ENCODE data around the gene TGFBR3L.
A peak's percentile ranks its signal among the peaks of the same experiment; 100 is the strongest.

TGFBR3L gene

DNA sequence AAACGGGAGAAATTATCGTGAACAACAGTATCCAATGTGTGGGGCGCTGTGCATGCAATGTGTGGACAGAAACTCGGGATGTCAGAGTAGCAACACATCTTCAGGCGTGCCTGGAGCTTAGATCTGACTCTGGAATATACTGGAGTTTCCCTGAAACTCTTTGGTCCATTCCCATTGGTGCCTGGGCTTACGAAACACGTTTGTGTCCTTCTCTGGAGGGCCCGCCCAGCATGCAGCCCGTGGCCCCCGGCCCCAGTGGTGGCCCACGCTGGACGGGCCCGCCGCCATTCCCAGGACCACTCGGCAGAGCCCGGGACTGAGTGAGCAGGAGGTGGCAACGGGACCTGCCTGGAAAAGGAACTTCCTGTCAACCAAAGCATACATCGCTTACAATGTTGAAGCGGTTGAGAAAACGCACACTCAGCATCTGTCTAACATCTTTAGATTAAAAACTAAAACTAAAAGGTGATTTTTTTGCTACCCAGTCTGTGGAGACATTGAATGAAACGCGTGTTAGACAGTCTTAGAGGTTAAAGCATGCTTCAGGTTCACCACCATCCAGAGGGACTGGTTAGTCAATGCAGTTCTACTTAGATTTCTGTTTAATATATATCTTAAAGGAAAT, 48.1 kb downstream of the TGFBR3L start:
- ATAC-seq (no peak), DNase-seq (ENCODE audit: low spot score in 2 of 2) (no peak)
- Mint-ChIP-seq H3K36me3 (peaks cover 87% of the 10 kb centered on the region), H3K4me3 (no peak overlapping the region), H3K9me3 (no peaks in the 10 kb centered on the region), H3K27ac (no peak overlapping the region), H3K4me1 (no peaks in the 10 kb centered on the region)

DNA sequence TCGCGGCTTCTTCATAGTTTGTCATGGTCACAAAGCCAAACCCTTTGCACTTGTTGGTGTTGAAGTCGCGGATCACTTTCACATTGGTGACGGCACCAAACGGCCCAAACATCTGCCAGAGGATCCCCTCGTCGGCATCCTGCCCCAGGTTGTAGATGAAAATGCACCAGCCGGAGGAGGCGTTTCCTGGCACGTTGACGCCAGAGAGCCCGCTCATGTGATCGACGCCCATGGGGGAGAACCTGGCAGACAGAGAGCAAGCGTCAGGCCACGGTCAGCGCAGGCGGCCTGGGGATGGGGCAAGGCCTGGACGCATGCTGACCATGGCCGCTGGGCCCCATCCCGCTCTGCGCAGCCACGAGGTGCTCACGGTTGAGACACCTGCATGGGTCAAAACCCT, 48.9 kb downstream of the TGFBR3L start:
- Mint-ChIP-seq H3K4me1 (peaks cover 5% of the 10 kb centered on the region), H3K27ac (no peak overlapping the region), H3K36me3 (peaks cover 91% of the 10 kb centered on the region), H3K4me3 (no peak overlapping the region), H3K9me3 (no peaks in the 10 kb centered on the region)
- no peak for ATAC-seq
- DNase-seq (ENCODE audit: low spot score in 2 of 2) = no peak

DNA sequence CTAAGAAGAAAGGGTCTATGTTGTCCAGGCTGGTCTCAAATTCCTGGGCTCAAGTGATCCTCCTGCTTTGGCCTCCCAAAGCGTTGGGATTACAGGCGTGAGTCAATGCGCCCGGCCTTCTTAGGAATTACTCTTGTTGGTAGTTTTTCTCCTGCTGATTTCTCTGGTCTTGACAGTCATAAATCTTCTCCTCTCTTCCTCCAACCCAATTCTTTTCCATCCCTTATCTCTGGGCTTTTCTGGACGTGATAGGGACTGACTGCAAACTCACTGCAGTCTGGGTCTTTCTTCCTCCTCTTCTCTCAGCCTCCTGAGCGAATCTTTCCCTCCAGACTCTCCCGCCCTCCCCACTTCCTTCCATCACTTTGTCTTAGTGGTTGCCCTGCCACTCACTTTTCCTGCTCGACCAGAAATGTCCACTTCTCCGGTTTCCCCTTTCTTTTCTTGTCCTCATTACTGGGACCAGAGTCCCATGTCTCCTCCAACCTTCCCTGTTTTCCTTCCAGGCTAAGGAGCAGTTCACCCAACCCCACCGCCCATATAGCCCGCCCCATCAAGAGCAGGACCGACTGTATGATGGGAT, 50.7 kb downstream of the TGFBR3L start:
- no peak overlapping the region for H3K4me3 Mint-ChIP-seq
- no peaks in the 10 kb centered on the region for H3K9me3 Mint-ChIP-seq
- no peak for ATAC-seq
- peaks cover 7% of the 10 kb centered on the region for H3K4me1 Mint-ChIP-seq
- peak overlapping the region; percentile 63 for H3K27ac Mint-ChIP-seq
- DNase-seq (ENCODE audit: low spot score in 2 of 2) = no peak
- H3K36me3 Mint-ChIP-seq = peaks cover 94% of the 10 kb centered on the region

DNA sequence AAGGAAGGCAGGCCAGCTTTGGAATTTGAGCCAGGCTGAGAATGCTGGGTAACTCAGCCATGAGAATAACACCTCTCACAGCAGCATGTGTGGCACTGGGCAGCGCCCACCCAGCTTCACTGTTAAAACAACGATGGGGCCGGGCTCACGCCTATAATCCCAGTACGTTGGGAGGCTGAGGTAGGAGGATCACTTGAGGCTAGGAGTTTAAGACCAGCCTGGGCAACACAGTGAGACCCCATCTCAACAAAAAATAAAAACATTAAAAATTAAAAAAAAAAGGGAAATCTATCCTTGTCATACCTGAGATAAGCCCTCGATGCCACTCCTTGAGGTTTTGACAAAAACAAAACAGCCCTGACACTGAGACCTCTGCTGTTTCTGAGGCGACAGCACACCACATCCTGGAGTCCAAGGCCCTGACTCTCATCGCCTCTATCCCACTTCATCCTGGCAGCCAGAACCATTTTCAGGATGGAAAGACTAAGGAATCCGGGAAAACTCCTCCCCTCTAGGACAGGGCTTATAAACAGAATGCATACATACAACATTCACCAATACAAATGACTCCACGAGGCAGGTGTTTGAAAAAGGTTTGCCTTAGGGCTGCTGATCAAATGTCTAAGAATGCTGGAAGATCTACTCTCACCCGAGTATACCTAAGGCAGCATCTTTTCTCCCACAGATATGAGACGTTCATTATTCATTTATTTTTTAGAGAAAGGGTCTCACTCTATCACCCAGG, 51.5 kb downstream of the TGFBR3L start:
- Mint-ChIP-seq H3K4me1 (peaks cover 7% of the 10 kb centered on the region), H3K4me3 (no peak overlapping the region), H3K36me3 (peaks cover 96% of the 10 kb centered on the region), H3K27ac (peak overlapping the region; percentile 63), H3K9me3 (no peaks in the 10 kb centered on the region)
- ATAC-seq (no peak), DNase-seq (ENCODE audit: low spot score in 2 of 2) (no peak)

DNA sequence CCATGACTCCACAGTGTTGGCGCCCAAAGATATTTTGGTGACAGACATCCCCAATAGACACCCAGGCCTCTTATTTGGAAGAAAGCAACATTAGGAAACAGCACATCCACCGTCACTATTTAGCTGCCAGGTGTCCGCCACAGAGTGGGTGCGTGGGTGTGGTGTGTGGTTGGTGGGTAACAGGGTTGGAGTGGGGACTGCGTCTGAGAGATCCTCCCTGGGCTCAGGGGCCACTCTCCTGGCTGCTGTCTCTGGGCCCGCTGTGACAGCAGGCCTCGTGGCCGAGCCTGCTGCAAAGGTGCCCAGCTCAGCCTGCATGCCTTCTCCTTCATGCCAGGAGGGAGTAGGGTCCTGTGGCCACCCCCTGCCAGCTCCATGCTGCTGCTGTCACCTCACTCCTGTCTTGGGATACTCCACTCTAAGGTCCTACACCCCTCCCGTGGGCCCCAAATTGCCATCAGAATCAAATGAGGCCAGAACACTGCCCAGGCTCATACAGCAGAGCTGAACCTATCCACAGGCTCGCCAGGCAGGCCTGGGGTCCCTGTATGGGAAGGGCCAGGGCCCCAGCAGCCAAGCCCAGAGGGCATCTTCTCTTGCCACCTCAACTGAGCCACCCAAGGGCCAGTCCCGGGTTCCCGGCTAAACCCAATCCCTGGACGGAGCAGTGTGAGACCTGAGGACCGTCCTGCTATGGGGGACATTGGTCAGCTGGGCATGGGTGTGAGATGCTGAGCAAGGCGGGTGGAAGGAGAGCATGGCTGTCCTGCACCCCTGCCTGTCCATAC, 53.6 kb downstream of the TGFBR3L start:
- DNase-seq (ENCODE audit: low spot score in 2 of 2) (no peak), ATAC-seq (no peak)
- Mint-ChIP-seq H3K4me1 (peaks cover 7% of the 10 kb centered on the region), H3K27ac (peak overlapping the region; percentile 26), H3K4me3 (no peak overlapping the region), H3K36me3 (peaks cover 93% of the 10 kb centered on the region), H3K9me3 (no peaks in the 10 kb centered on the region)

Data from stimulated activated effector memory CD8-positive, alpha-beta T cell treated with anti-CD3 and anti-CD28 coated beads, Interleukin-12 subunit alpha, Interleukin-12 subunit beta, amount 100 ng/mL, for 72 hours (primary cell).